ENCODE measurements around the gene POLE2.
"Not testable (repeated sequence)": the region's sequence is repeated elsewhere in the genome, so short reads cannot be mapped to it uniquely, and the experiment has no call there.

Gene POLE2

GRCh38 chr14:49620182-49621113 lies 67.6 kb downstream of the POLE2 start, which contains the start of the genes MGAT2 and RPL36AL:
Gene MGAT2 (plus strand): TSS chr14:49620799. CDS start chr14:49621269, 470 bp downstream.
Gene RPL36AL (minus strand): TSS chr14:49620626. CDS start chr14:49619104, 1,522 bp downstream.
- peak; percentile 79 to 93 (median 86) for DNase-seq (ENCODE audit: low read depth in 4 of 4, low spot score in 1 of 4)

GRCh38 chr14:49619730-49620129 lies 68.3 kb downstream of the POLE2 start:
- no peak for DNase-seq (ENCODE audit: low read depth in 4 of 4, low spot score in 1 of 4)

GRCh38 chr14:49619273-49619672 lies 68.7 kb downstream of the POLE2 start:
- not testable (repeated sequence) for DNase-seq (ENCODE audit: low read depth in 4 of 4, low spot score in 1 of 4)

- no peak for DNase-seq (ENCODE audit: low read depth in 4 of 4, low spot score in 1 of 4)
Observed at GRCh38 chr14:49617852-49618519, 70.0 kb downstream of the POLE2 start.

DNA sequence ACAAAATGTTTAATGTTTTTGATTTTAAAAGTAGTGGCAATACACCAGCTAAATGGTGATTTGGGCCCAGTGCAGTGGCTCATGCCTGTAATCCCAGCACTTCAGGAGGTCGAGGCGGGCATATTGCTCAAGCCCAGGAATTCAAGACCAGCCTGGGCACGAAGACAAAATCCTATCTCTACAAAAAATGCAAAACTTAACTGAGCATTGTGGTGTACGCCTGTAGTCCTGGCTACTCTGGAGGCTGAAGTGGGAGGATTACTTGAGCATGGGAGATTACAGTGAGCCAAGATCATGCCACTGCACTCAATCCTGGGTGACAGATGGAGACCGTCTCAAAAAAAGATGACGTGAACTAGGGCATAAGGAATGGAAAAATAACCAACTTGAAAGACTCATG lies 72.2 kb downstream of the POLE2 start:
- no peak for DNase-seq (ENCODE audit: low read depth in 4 of 4, low spot score in 1 of 4)

GRCh38 chr14:49614196-49614595 lies 73.8 kb downstream of the POLE2 start:
- no peak for DNase-seq (ENCODE audit: low read depth in 4 of 4, low spot score in 1 of 4)

DNA sequence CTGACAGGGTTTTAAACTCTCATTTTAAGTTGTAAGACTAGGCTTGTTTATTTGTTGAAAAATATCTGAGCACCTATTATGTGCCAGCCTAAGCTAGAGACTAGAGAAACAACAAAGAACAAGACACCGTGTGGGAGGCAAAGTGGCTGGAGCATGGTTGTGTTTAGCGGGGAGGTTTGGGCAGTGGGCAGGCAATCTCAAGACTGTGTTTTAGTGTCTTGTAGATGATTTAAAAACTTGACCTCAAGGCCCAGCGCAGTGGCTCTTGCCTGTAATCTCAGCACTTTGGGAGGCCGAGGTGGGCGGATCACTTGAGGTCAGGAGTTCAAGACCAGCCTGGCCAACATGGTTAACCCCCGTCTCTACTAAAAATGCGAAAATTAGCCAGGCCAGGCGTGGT lies 75.3 kb downstream of the POLE2 start:
- no peak for DNase-seq (ENCODE audit: low read depth in 4 of 4, low spot score in 1 of 4)

DNA sequence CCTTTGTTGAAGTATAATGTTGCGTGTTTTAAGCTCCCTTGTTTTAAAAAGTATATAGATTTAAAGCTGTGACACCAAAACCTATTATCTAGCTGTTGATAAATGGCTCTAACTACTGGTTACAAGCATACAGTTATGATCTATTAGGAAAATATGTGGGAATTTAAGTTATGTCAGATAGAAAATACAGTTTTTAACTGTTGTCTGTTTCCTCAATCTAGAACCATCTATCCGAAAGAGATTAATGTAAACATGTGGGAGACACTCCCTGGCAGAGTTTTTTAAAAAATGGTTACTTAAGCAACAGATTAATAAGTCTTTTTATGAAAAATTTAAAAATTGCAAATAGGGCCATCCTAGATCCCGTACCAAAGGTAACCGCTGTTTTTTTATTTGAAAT lies 75.8 kb downstream of the POLE2 start:
- DNase-seq (ENCODE audit: low read depth in 4 of 4, low spot score in 1 of 4), result no peak

- DNase-seq (ENCODE audit: low read depth in 4 of 4, low spot score in 1 of 4), result no peak
Observed at GRCh38 chr14:49607583-49607982, 80.4 kb downstream of the POLE2 start.

- DNase-seq (ENCODE audit: low read depth in 4 of 4, low spot score in 1 of 4), result peak; percentile 70 to 80 (median 74)
Observed at GRCh38 chr14:49598485-49599300, 89.3 kb downstream of the POLE2 start, which contains the start of gene LRR1. Gene LRR1 (plus strand): TSS chr14:49598940. CDS start chr14:49599021, 81 bp downstream.

DNA sequence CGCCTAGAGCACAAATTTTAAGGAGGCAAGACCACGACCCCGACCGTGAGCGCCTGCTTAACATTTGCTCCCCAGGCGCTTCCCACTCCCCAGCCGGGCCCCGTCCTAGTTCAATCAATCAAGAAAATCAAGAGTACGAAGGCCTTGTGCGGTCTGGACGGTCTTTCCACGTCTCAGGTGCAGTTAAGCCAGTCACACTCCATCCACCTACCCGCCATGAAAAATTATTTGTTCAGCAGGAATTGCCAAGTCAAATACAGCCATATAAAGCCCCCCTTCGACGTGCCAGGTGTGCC lies 89.9 kb downstream of the POLE2 start:
- DNase-seq (ENCODE audit: low read depth in 4 of 4, low spot score in 1 of 4), result no peak

DNA sequence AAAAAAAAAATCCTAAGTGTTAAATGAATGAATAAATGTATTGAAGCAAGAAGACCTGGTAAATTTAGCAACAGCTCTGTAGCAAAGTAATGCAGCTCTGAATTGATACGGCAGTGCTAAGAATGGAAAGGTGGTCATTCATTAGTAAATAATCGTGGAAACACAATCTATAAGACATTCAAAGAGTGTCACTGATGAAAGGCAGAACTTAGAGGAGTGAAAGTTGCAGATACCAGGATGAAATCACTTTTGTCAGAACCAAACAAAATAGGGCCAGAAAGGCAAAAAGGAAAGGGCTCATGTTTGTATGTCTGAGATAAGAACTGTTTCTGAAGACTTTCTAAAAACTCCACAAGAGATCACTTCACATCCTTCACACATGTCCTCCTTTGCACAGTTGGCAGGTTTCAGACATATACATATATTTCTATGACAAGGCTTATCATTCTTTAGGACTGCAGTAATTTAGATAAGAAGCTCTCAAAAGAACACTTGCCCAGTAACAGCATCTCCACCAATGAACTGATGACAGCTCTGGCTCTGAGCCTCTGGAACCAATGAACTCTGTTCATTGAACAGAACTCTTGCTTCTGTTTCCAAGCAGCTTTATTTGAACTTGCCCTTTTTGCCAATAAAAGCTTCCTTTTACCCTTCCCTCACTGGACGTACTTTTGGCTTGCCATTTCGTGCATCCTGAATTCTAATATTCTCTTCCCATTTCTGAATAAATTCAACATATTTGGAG lies 93.5 kb downstream of the POLE2 start:
- DNase-seq (ENCODE audit: low read depth in 4 of 4, low spot score in 1 of 4), result no peak

All from stimulated activated CD4-positive, alpha-beta T cell treated with anti-CD3 and anti-CD28 coated beads, Interleukin-1b, Interleukin-23, amount 100 ng/mL, for 24 hours (primary cell).